AG08396 (cell line): ENCODE data around the gene PLCL2.

ENCODE experiments used
- DNase-seq: peaks from one replicate; pipeline ENCODE4 v3.0.0; 2012; ENCODE audit warnings: low spot score, mixed read lengths

The PLCL2 gene

GRCh38 chr3:16884748-16885592, at the start of gene PLCL2:
Gene PLCL2 (plus strand): TSS chr3:16884955. CDS start chr3:16885040, 85 bp downstream.
- DNase-seq, result peak; percentile 73

GRCh38 chr3:16836505-16837237, 48.1 kb upstream of the PLCL2 start:
- no peak for DNase-seq

- DNase-seq, result no peak
Observed at GRCh38 chr3:16837602-16838001, 47.2 kb upstream of the PLCL2 start.

GRCh38 chr3:16838561-16838960, 46.2 kb upstream of the PLCL2 start:
- DNase-seq, result no peak

GRCh38 chr3:16839271-16840100, 45.3 kb upstream of the PLCL2 start:
- DNase-seq, result no peak

- no peak for DNase-seq
Observed at GRCh38 chr3:16840101-16840424, 44.7 kb upstream of the PLCL2 start.

- no peak for DNase-seq
Observed at GRCh38 chr3:16841041-16841753, 43.6 kb upstream of the PLCL2 start.

GRCh38 chr3:16841904-16842271, 42.9 kb upstream of the PLCL2 start:
- DNase-seq, result no peak

- no peak for DNase-seq
Observed at GRCh38 chr3:16842272-16843270, 42.2 kb upstream of the PLCL2 start.

- DNase-seq, result no peak
Observed at GRCh38 chr3:16844222-16844621, 40.5 kb upstream of the PLCL2 start.

- no peak for DNase-seq
Observed at GRCh38 chr3:16844791-16845190, 40.0 kb upstream of the PLCL2 start.

GRCh38 chr3:16846373-16847080, 38.2 kb upstream of the PLCL2 start:
- DNase-seq, result no peak

- DNase-seq, result no peak
Observed at GRCh38 chr3:16848007-16848406, 36.7 kb upstream of the PLCL2 start.

- DNase-seq, result no peak
Observed at GRCh38 chr3:16849229-16849628, 35.5 kb upstream of the PLCL2 start.

GRCh38 chr3:16849795-16850194, 35.0 kb upstream of the PLCL2 start:
- DNase-seq, result no peak

GRCh38 chr3:16855497-16855896, 29.3 kb upstream of the PLCL2 start:
- DNase-seq, result no peak

- DNase-seq, result no peak
Observed at GRCh38 chr3:16860234-16860633, 24.5 kb upstream of the PLCL2 start.

- no peak for DNase-seq
Observed at GRCh38 chr3:16861432-16861831, 23.3 kb upstream of the PLCL2 start.

- peak; percentile 19 for DNase-seq
Observed at GRCh38 chr3:16864610-16865313, 20.0 kb upstream of the PLCL2 start.
